GM18502 (cell line): ENCODE results near the gene ZFYVE21.
"Not testable (repeated sequence)": the region's sequence is repeated elsewhere in the genome, so short reads cannot be mapped to it uniquely, and the experiment has no call there.

Experiments
- ATAC-seq: cut with Tn5 transposase; IDR thresholded peaks from one replicate; pipeline ENCODE4 v1.9.1; 2021; ENCODE audit warnings: mild to moderate bottlenecking; ENCODE audit not compliant: unreplicated experiment, poor library complexity

Gene ZFYVE21

DNA sequence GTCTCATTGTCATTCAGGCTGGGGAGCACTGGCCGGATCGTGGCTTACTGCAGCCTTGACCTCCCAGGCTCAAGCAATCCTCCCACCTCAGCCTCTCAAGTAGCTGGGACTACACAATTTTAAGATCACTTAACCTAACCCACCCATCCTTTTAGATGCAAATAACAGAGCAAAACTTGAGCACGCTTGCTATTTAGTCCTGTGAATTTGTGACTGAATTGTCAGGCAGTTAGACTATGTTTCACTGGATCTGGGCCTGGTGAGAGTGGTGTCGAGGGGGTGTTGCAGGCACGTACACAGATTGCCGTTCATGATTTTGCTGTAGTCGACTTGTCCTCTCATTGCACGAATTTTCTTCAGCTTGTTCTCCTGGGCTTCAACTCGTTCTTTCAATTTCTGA lies 38.2 kb downstream of the ZFYVE21 start:
- no peak for ATAC-seq

DNA sequence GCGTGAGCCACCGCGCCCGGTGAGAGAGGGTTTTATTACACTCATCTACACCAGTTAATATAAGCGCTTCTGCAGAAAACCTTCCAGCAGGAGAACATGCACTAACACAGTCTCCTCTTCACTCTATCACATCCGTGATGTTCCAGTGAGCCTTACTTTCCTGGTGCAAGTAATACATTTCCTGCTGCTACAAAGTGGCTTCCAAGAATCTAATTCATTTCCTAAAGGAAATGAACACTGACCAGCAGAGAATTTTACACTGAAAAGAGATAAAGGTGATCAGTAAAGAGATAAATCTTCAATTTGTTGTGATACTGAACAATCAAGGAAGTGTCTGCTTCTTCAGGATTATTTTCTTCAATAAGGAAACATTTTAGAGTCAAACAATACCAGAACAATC lies 39.5 kb downstream of the ZFYVE21 start:
- no peak for ATAC-seq

DNA sequence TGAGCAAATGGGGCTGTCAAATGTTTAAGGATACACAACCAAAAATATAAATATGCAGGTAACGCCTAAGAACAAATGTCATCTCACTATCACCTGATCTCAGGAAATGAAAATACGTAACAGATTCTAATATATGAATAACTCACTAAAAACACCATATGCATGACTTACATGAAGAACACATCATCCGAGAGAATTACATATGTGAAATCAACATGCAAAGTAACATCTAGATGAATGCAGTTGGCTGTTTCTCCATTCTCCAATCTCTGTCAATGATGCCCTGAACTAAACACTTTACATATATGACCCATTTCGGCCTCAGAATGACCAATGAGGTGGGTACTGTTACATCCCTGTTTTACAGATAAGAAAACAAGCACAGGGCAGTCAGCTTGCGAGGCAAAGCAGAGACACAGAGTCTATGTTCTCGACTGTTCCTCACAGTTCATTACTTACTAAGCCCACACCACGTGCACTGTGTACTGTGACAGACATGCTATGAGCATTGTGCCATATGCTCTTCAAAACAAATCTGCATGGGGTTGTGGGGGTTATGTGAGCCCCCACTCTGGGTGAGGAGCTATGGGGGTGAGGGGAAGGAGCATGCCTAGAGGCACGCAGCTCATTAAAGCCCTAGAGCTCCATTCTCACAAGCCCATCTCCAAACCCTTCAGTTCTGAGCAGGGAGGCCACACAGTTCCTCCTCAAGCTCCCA lies 42.6 kb downstream of the ZFYVE21 start:
- no peak for ATAC-seq

DNA sequence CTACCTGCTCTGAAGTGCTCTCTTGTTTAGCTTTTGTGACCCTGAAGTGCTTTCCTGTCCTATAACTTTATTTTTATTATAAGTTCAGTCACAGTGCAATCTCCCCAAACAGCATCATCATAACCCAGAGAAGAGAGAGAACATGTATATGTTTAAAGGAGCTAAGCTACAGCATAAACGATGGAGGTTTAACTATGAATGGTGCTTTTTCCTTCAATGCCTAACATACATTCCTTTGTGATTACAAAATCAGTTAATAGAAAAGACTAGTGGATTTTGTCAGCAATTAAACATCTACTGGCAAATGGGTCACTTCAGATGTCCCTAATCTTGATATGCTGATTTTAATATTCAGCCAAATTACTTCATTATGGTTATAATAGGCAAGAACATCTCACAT lies 46.4 kb downstream of the ZFYVE21 start:
- no peak for ATAC-seq

GRCh38 chr14:103762541-103762940 lies 46.9 kb downstream of the ZFYVE21 start:
- ATAC-seq: no peak

DNA sequence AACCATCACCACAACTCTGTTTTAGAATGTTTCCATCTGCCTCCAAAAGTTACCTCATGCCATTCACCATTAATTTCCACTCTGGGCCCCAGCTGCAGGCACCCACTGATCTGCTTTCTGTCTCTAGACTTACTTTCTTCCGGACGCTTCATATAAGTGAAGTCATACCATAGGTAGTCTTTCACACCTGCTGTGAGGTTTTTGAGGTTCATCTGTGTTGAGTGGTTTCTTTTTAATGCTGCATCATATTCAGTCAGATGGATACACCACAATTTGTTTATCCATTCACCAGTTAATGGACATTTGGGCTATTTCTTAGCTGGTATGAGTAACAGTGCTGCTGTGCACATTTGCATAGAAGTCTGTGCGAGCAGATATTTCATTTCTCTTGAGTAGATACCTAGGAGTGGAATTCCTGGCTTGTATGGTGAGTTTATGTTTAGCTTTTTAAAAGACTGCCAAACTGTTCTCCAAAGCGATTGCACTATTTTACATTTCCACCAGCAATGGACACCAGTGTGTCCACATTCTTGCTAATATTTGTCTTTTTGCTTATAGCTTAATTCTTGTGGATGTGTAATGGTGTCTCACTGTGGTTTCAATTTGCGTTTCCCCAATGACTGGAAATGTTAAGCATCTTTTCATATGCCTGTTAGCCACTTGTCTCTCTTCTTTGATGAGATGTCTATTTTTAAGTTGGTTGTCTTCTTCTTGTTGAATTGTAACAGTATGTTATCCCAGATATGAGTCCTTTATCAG lies 48.3 kb downstream of the ZFYVE21 start:
- ATAC-seq: peak; percentile 62

DNA sequence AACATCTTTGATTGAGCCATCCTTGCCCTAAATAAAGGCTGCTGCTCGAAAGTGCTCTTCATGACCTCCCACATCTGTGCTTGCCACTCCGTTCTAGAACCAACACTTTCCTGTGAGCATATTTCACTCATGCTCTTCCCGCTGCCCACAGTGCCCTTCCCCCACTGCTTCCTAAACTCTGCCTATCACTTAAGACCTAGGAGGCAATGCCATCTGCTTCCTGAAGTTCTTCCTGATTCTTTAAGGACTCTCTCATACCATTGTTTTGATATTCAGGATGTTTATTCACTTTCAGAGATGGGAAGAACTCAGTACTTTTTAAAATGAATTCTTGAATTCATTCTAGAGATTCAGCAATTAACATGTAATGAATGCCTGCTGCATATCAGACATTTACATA lies 49.9 kb downstream of the ZFYVE21 start:
- ATAC-seq: no peak

GRCh38 chr14:103767336-103767894 lies 51.8 kb downstream of the ZFYVE21 start:
- ATAC-seq: no peak

DNA sequence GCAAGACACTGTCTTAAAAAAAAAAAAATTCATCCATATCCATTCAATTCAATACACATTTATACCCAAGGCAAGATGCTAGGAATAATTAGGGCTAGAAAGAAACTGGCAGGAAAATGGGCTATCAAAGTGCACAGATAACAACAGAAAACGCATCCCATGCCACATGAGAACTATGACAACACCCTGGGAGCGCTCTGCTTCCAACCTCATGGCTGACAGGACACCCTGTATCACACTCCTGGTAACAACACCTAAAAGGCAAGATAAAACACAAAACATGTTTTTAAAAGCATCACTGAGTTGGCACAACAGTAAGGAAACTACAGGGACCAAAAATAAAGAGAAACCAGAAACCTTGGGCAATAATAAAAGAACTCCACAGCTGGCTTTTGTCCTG lies 54.9 kb downstream of the ZFYVE21 start:
- ATAC-seq: no peak

DNA sequence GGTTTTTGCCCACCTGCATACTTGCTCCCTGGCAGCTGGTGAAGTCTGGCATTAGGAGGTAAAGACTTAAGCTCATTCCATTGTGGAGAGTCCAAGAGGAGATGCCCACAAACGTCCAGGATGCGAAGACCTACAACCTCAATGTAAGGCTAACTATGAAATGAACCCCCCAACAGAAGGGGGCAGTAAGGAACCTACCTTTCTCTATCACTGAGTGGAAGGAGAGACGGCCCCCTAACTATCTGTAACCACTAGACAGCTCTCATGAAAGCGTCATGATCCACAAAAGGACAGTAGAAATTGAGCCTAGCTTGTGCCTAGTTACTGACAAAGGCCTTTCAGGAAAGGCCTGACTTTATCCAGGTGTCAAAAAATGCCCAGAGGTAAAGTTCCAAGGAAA lies 55.3 kb downstream of the ZFYVE21 start:
- no peak for ATAC-seq

- no peak for ATAC-seq
Observed at GRCh38 chr14:103772078-103772712, 56.6 kb downstream of the ZFYVE21 start.

- ATAC-seq: no peak
Observed at GRCh38 chr14:103773521-103773920, 57.9 kb downstream of the ZFYVE21 start.

DNA sequence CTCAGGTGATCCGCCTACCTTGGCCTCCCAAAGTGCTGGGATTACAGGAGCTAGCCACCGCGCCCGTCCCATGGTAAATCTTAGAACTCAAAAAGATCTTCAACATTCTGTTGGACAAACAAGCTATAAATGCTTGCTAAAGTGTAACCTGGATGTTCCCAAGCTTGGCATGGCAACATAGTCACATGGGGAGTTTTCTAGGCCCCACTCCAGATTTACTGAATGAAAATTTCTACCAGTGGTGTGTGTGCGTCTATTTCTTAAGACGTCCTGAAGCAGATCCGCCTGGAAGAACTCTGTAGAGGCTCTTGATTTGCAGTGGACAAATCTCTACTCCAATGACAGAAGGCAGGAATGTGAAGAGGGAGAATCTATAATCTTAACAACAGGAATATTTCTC lies 59.9 kb downstream of the ZFYVE21 start:
- no peak for ATAC-seq

DNA sequence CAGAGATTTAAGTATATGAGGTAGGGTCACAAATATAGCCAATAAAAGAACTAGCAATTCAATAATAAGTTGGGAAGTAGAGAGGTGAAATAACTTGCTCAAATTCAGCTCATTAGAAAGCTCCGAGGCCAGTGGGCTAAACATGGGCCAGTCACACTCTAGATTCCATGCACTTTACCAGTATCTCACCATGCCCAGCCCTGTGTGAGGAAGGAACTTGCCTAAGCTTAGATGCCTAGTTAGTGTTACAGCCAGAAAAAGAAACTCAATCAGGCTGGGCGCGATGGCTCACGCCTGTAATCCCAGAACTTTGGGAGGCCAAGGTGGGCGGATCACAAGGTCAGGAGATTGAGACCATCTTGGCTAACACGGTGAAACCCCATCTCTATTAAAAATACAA lies 60.7 kb downstream of the ZFYVE21 start:
- ATAC-seq: not testable (repeated sequence)

GRCh38 chr14:103782376-103782775 lies 66.8 kb downstream of the ZFYVE21 start:
- ATAC-seq: no peak
